Cardiac muscle cell (in vitro differentiated cells and primary cell): ENCODE measurements around the gene BLOC1S2. TPM values are rescaled to one million over a fixed set of nuclear protein-coding genes. Genes with fewer than 3 reads are reported as not detected.

Experiments used
- DNase-seq, 2 donors: peaks; one replicate each; pipeline versions ENCODE4 v3.0.0 to v3.0.0-alpha.2; 2010 to 2017; ENCODE audit warnings: low read depth in 1 of 2, low spot score in 1 of 2
- H3K27ac ChIP-seq: fragments of 200-600 bp; sonication (generic); 2 replicates; pipeline ENCODE4 v1.5.1; 2016
- H3K27me3 ChIP-seq: fragments of 200-600 bp; sonication (generic); 2 replicates; pipeline ENCODE4 v1.6.0; 2016; ENCODE audit warnings: control low read depth
- H3K36me3 ChIP-seq: fragments of 200-600 bp; sonication (generic); 2 replicates; pipeline ENCODE4 v1.5.1; 2016; ENCODE audit warnings: control low read depth
- H3K4me1 ChIP-seq: fragments of 200-600 bp; sonication (generic); 2 replicates; pipeline ENCODE4 v1.8.1; 2017; ENCODE audit warnings: low read depth, mild to moderate bottlenecking, mixed run types
- H3K4me3 ChIP-seq: fragments of 200-600 bp; sonication (generic); 2 replicates; pipeline ENCODE4 v1.5.1; 2016; ENCODE audit warnings: mild to moderate bottlenecking
- H3K9me3 ChIP-seq: fragments of 200-600 bp; sonication (generic); 2 replicates; pipeline ENCODE4 v1.5.1; 2017; ENCODE audit warnings: low read depth, mild to moderate bottlenecking, control low read depth
- CTCF ChIP-seq: IDR thresholded peaks from 2 replicates; pipeline ENCODE4 v1.5.1; 2012; ENCODE audit warnings: low read depth, mild to moderate bottlenecking, low read length
- polyA plus RNA-seq: library from polyadenylated mRNA; unstranded; fragments of >200 nt; fragmentation: Nextera tagmentation; extraction: Ambion mirVana; gene quantifications from 2 replicates; pipeline ENCODE4 v1.2.1, GENCODE V29; 2016
- total RNA-seq: library from RNA; depleted of rRNA; stranded (reverse); fragments of >200 nt; gene quantifications from 2 replicates; pipeline ENCODE4 v1.2.3, GENCODE V29; 2016

Gene BLOC1S2
- total and polyA plus RNA-seq, 2 experiments from 2014 or later: 14.7 to 52.0 TPM

- no peaks in the 10 kb centered on the region for H3K4me1 ChIP-seq
Observed at GRCh38 chr10:100328198-100328597, 41.7 kb upstream of the BLOC1S2 start.

GRCh38 chr10:100327718-100328009, 41.2 kb upstream of the BLOC1S2 start:
- Histone ChIP-seq H3K9me3 (no peaks in the 10 kb centered on the region), H3K36me3 (no peaks in the 10 kb centered on the region), H3K27ac (no peak overlapping the region), H3K4me3 (no peak overlapping the region), H3K27me3 (peaks cover 18% of the 10 kb centered on the region), H3K4me1 (no peaks in the 10 kb centered on the region)
- TF ChIP-seq CTCF: no peak
- DNase-seq: no peak

More at GRCh38 chr10:100328198-100328597, 41.7 kb upstream of the BLOC1S2 start:
- no peak overlapping the region for H3K4me3 ChIP-seq
- no peaks in the 10 kb centered on the region for H3K36me3 ChIP-seq
- no peak for DNase-seq
- H3K27me3 ChIP-seq: peaks cover 18% of the 10 kb centered on the region
- no peak overlapping the region for H3K27ac ChIP-seq
- no peaks in the 10 kb centered on the region for H3K9me3 ChIP-seq
- TF ChIP-seq CTCF: no peak

- no peak for TF ChIP-seq CTCF
- Histone ChIP-seq H3K27me3 (peaks cover 18% of the 10 kb centered on the region), H3K4me3 (no peak overlapping the region), H3K9me3 (no peaks in the 10 kb centered on the region), H3K36me3 (no peaks in the 10 kb centered on the region), H3K4me1 (no peaks in the 10 kb centered on the region), H3K27ac (no peak overlapping the region)
- DNase-seq: peak in 1 of 2 donors; percentile 34
Observed at GRCh38 chr10:100327007-100327717, 40.7 kb upstream of the BLOC1S2 start.

- Histone ChIP-seq H3K9me3 (no peaks in the 10 kb centered on the region), H3K4me3 (no peak overlapping the region), H3K27me3 (peaks cover 21% of the 10 kb centered on the region), H3K27ac (no peak overlapping the region), H3K36me3 (no peaks in the 10 kb centered on the region), H3K4me1 (no peaks in the 10 kb centered on the region)
- no peak for TF ChIP-seq CTCF
- DNase-seq: peak in 1 of 2 donors; percentile 74
Observed at GRCh38 chr10:100325158-100325557, 38.7 kb upstream of the BLOC1S2 start.

GRCh38 chr10:100319707-100320402, 33.4 kb upstream of the BLOC1S2 start:
- Histone ChIP-seq H3K27ac (no peak overlapping the region), H3K36me3 (no peaks in the 10 kb centered on the region), H3K4me3 (no peak overlapping the region), H3K27me3 (peaks cover 23% of the 10 kb centered on the region), H3K9me3 (no peaks in the 10 kb centered on the region), H3K4me1 (no peaks in the 10 kb centered on the region)
- no peak for DNase-seq
- no peak for TF ChIP-seq CTCF
